ENCODE data around the gene XXYLT1.

XXYLT1 gene

DNA sequence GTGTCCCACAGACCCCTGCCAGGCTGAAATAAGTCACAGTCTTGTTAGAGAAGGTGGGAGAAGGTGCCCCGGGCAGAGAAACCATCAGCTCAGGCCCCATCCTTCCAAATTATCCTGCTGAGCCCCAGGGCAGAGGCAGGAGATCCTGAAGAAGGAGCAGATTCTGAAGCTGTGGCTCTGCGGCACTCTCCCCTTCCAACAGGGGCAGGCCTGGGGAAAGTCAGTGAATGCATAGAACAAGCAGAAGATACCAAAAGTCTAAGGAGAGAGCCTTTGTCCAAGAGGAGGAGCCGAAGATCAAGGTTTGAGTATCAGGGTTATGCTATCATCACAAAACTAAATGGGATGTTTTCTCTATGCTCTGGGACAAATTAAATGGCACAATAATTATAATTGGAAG lies 249.3 kb downstream of the XXYLT1 start:
- in situ Hi-C loops (cut with HindIII; ENCODE audit: low sequenced_read_pairs), result no loop called here

DNA sequence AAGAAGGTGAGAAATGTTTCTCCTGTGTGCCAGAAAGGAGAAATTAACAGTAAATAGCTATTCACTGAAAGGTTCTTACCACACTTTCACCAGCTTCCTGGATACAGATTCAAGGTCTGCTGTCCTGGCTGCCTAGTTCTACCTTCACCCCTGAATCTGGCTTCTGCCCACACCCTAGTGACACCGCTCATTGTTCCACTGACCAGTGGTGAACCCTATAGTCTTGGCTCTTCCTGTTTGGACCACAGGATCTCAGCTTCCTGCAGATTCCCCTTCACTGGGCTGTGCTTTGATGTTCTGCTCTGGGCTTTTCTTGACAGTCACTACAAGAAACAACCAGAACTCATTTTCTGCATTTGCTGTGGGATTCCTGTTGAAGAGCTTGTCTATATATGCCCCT lies 250.0 kb downstream of the XXYLT1 start:
- in situ Hi-C loops (cut with HindIII; ENCODE audit: low sequenced_read_pairs), result no loop called here

DNA sequence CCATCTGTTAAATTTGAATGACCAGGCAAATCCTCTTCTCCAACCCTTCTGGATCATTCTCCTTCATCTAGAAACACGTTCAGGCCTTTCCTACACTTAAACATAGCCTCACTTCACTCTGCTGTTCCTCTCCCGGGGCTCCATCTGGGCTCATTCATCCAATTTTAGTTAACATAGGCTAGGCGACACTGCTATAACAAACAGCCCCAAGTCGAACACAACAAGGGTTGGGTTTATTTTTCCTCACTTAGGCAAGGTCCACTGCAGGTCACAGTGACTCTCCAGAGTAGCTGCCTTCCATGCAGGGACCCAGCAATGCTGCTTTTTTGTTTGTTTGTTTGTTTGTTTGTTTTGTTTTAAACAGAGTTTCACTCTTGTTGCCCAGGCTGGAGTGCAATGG lies 250.8 kb downstream of the XXYLT1 start:
- in situ Hi-C loops (cut with HindIII; ENCODE audit: low sequenced_read_pairs), result no loop called here

DNA sequence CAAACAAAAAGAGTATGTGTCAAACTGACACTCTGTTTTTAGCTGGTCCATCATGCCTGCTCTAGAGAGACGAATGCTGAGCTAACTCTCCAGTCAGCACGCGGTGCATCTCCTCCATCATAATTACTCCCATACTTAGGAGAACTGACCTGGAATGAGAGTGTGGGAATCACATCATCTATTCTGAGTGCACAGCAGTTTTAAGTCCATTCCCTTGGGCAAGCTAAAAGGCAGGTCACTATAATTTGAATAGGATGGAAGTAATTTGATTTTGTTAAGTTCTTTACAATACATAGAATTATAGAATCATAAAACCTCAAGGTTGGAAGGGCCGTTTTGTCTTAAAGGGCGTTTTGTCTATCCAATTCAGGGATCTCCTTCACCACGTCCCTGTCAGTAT lies 251.6 kb downstream of the XXYLT1 start:
- in situ Hi-C loops (cut with HindIII; ENCODE audit: low sequenced_read_pairs), result no loop called here

Data from endothelial cell of hepatic sinusoid (primary cell).